NK-92 treated with Interleukin-12 subunit alpha and Interleukin-12 subunit beta, amount 100 ng/mL, for 24 hours (cell line): Measurements from ENCODE around the gene C7orf25.
"Not testable (repeated sequence)": the region's sequence is repeated elsewhere in the genome, so short reads cannot be mapped to it uniquely, and the experiment has no call there.

Source experiments
- DNase-seq: peaks from one replicate; lab custom pipeline; 2025; lab: John Stamatoyannopoulos, UW

C7orf25 gene

GRCh38 chr7:42929449-42929848, 17.6 kb upstream of the C7orf25 start:
- DNase-seq: no peak

- no peak for DNase-seq
These were observed 16.9 kb upstream of the C7orf25 start for GRCh38 chr7:42928754-42929153.

- no peak for DNase-seq
These were observed 14.3 kb upstream of the C7orf25 start for GRCh38 chr7:42926204-42926603.

GRCh38 chr7:42925630-42926029, 13.8 kb upstream of the C7orf25 start:
- DNase-seq: no peak

GRCh38 chr7:42924223-42924838, 12.5 kb upstream of the C7orf25 start:
- no peak for DNase-seq

- DNase-seq: no peak
These were observed 10.3 kb upstream of the C7orf25 start for GRCh38 chr7:42922017-42922753.

- no peak for DNase-seq
These were observed 3.5 kb upstream of the C7orf25 start for GRCh38 chr7:42915356-42915755.

GRCh38 chr7:42914421-42915045, 2.7 kb upstream of the C7orf25 start:
- no peak for DNase-seq

GRCh38 chr7:42914009-42914408, 2.1 kb upstream of the C7orf25 start:
- DNase-seq: no peak

GRCh38 chr7:42913591-42913990, 1.7 kb upstream of the C7orf25 start:
- no peak for DNase-seq

- no peak for DNase-seq
These were observed 1.6 kb downstream of the C7orf25 start for GRCh38 chr7:42910306-42910705.

- no peak for DNase-seq
These were observed 4.6 kb downstream of the C7orf25 start for GRCh38 chr7:42907316-42907715.

- DNase-seq: no peak
These were observed 5.7 kb downstream of the C7orf25 start for GRCh38 chr7:42906181-42906580.

GRCh38 chr7:42902331-42902730, 9.5 kb downstream of the C7orf25 start:
- no peak for DNase-seq

GRCh38 chr7:42900842-42901241, 11.0 kb downstream of the C7orf25 start:
- no peak for DNase-seq

- DNase-seq: no peak
These were observed 18.3 kb downstream of the C7orf25 start for GRCh38 chr7:42893346-42894240.

- no peak for DNase-seq
These were observed 24.9 kb downstream of the C7orf25 start for GRCh38 chr7:42886893-42887505.

GRCh38 chr7:42886129-42886528, 25.7 kb downstream of the C7orf25 start:
- DNase-seq: no peak

GRCh38 chr7:42885183-42885582, 26.7 kb downstream of the C7orf25 start:
- not testable (repeated sequence) for DNase-seq

- peak; percentile 36 for DNase-seq
These were observed 27.9 kb downstream of the C7orf25 start for GRCh38 chr7:42883950-42884349.

GRCh38 chr7:42880392-42880791, 31.5 kb downstream of the C7orf25 start:
- DNase-seq: no peak

GRCh38 chr7:42878303-42878702, 33.6 kb downstream of the C7orf25 start:
- no peak for DNase-seq
